Measurements from ENCODE around the gene LDB1. TPM values are rescaled to one million over a fixed set of nuclear protein-coding genes. Genes with fewer than 3 reads are reported as not detected.

LDB1 gene
- polyA plus RNA-seq, 1 donor: 62.4 TPM

- no peaks in the 10 kb centered on the region for H3K36me3 ChIP-seq (ENCODE audit: control insufficient read depth, insufficient read depth, low read length)
- H3K4me1 ChIP-seq (ENCODE audit: control insufficient read depth, insufficient read depth, low read length): no peaks in the 10 kb centered on the region
- no peak overlapping the region for H3K27ac ChIP-seq (ENCODE audit: low read length)
- no peak for DNase-seq
- no peak overlapping the region for H3K4me3 ChIP-seq (ENCODE audit: low read length)
- no peaks in the 10 kb centered on the region for H3K9me3 ChIP-seq (ENCODE audit: control insufficient read depth, low read depth, low read length)
- no CpG with 5 or more reads among the region's 3 CpGs for WGBS (ENCODE audit: insufficient coverage, low lambda C conversion rate)
- no peaks in the 10 kb centered on the region for H3K27me3 ChIP-seq (ENCODE audit: control insufficient read depth, insufficient read depth, low read length)
Measured at GRCh38 chr10:102083541-102083940, 36.6 kb downstream of the LDB1 start.

GRCh38 chr10:102072673-102073527, 47.3 kb downstream of the LDB1 start:
- peak; percentile 38 to 53 for DNase-seq
- Histone ChIP-seq H3K4me3 (ENCODE audit: low read length) (no peak overlapping the region), H3K4me1 (ENCODE audit: control insufficient read depth, insufficient read depth, low read length) (no peaks in the 10 kb centered on the region), H3K27ac (ENCODE audit: low read length) (no peak overlapping the region), H3K9me3 (ENCODE audit: control insufficient read depth, low read depth, low read length) (no peaks in the 10 kb centered on the region), H3K36me3 (ENCODE audit: control insufficient read depth, insufficient read depth, low read length) (peaks cover 14% of the 10 kb centered on the region), H3K27me3 (ENCODE audit: control insufficient read depth, insufficient read depth, low read length) (no peaks in the 10 kb centered on the region)
- no CpG with 5 or more reads among the region's 4 CpGs for WGBS (ENCODE audit: insufficient coverage, low lambda C conversion rate)

GRCh38 chr10:102069071-102069470, 51.1 kb downstream of the LDB1 start:
- Histone ChIP-seq H3K4me3 (ENCODE audit: low read length) (no peak overlapping the region), H3K27me3 (ENCODE audit: control insufficient read depth, insufficient read depth, low read length) (no peaks in the 10 kb centered on the region), H3K27ac (ENCODE audit: low read length) (no peak overlapping the region), H3K4me1 (ENCODE audit: control insufficient read depth, insufficient read depth, low read length) (peaks cover 18% of the 10 kb centered on the region), H3K36me3 (ENCODE audit: control insufficient read depth, insufficient read depth, low read length) (peaks cover 24% of the 10 kb centered on the region), H3K9me3 (ENCODE audit: control insufficient read depth, low read depth, low read length) (no peaks in the 10 kb centered on the region)
- DNase-seq: no peak

GRCh38 chr10:102068216-102068615, 52.0 kb downstream of the LDB1 start:
- Histone ChIP-seq H3K27me3 (ENCODE audit: control insufficient read depth, insufficient read depth, low read length) (no peaks in the 10 kb centered on the region), H3K27ac (ENCODE audit: low read length) (no peak overlapping the region), H3K4me1 (ENCODE audit: control insufficient read depth, insufficient read depth, low read length) (peaks cover 18% of the 10 kb centered on the region), H3K36me3 (ENCODE audit: control insufficient read depth, insufficient read depth, low read length) (peaks cover 24% of the 10 kb centered on the region), H3K4me3 (ENCODE audit: low read length) (no peak overlapping the region), H3K9me3 (ENCODE audit: control insufficient read depth, low read depth, low read length) (no peaks in the 10 kb centered on the region)
- no CpG with 5 or more reads among the region's 1 CpG for WGBS (ENCODE audit: insufficient coverage, low lambda C conversion rate)
- no peak for DNase-seq

- no peak overlapping the region for H3K4me3 ChIP-seq (ENCODE audit: low read length)
- peaks cover 18% of the 10 kb centered on the region for H3K4me1 ChIP-seq (ENCODE audit: control insufficient read depth, insufficient read depth, low read length)
- H3K9me3 ChIP-seq (ENCODE audit: control insufficient read depth, low read depth, low read length): no peaks in the 10 kb centered on the region
- H3K27me3 ChIP-seq (ENCODE audit: control insufficient read depth, insufficient read depth, low read length): no peaks in the 10 kb centered on the region
- peaks cover 24% of the 10 kb centered on the region for H3K36me3 ChIP-seq (ENCODE audit: control insufficient read depth, insufficient read depth, low read length)
- no peak for DNase-seq
- no peak overlapping the region for H3K27ac ChIP-seq (ENCODE audit: low read length)
- no CpG with 5 or more reads among the region's 18 CpGs for WGBS (ENCODE audit: insufficient coverage, low lambda C conversion rate)
Measured at GRCh38 chr10:102067091-102067916, 52.9 kb downstream of the LDB1 start.

GRCh38 chr10:102066399-102067088, 53.6 kb downstream of the LDB1 start:
- no CpG with 5 or more reads among the region's 16 CpGs for WGBS (ENCODE audit: insufficient coverage, low lambda C conversion rate)
- Histone ChIP-seq H3K27ac (ENCODE audit: low read length) (peak overlapping the region; percentile 51), H3K9me3 (ENCODE audit: control insufficient read depth, low read depth, low read length) (no peaks in the 10 kb centered on the region)

GRCh38 chr10:102065561-102066398, 54.4 kb downstream of the LDB1 start:
- no peak for DNase-seq
- H3K27me3 ChIP-seq (ENCODE audit: control insufficient read depth, insufficient read depth, low read length): no peaks in the 10 kb centered on the region
- H3K36me3 ChIP-seq (ENCODE audit: control insufficient read depth, insufficient read depth, low read length): peaks cover 24% of the 10 kb centered on the region
- H3K4me3 ChIP-seq (ENCODE audit: low read length): peak overlapping the region; percentile 67
- no peaks in the 10 kb centered on the region for H3K9me3 ChIP-seq (ENCODE audit: control insufficient read depth, low read depth, low read length)
- peak overlapping the region; percentile 75 for H3K27ac ChIP-seq (ENCODE audit: low read length)
- peaks cover 18% of the 10 kb centered on the region for H3K4me1 ChIP-seq (ENCODE audit: control insufficient read depth, insufficient read depth, low read length)
- WGBS (ENCODE audit: insufficient coverage, low lambda C conversion rate): no CpG with 5 or more reads among the region's 63 CpGs

More at GRCh38 chr10:102066399-102067088, 53.6 kb downstream of the LDB1 start:
- Histone ChIP-seq H3K36me3 (ENCODE audit: control insufficient read depth, insufficient read depth, low read length) (peaks cover 24% of the 10 kb centered on the region), H3K4me1 (ENCODE audit: control insufficient read depth, insufficient read depth, low read length) (peaks cover 18% of the 10 kb centered on the region), H3K4me3 (ENCODE audit: low read length) (peak overlapping the region; percentile 67), H3K27me3 (ENCODE audit: control insufficient read depth, insufficient read depth, low read length) (no peaks in the 10 kb centered on the region)
- DNase-seq: no peak

- Histone ChIP-seq H3K4me3 (ENCODE audit: low read length) (peak within 1 kb of the TSS; percentile 67), H3K36me3 (ENCODE audit: control insufficient read depth, insufficient read depth, low read length) (peaks cover 22% of the 10 kb centered on the region), H3K27ac (ENCODE audit: low read length) (peak within 1 kb of the TSS; percentile 75), H3K27me3 (ENCODE audit: control insufficient read depth, insufficient read depth, low read length) (no peaks in the 10 kb centered on the region), H3K4me1 (ENCODE audit: control insufficient read depth, insufficient read depth, low read length) (peaks cover 18% of the 10 kb centered on the region), H3K9me3 (ENCODE audit: control insufficient read depth, low read depth, low read length) (no peaks in the 10 kb centered on the region)
- peak; percentile 92 to 97 for DNase-seq
- no CpG with 5 or more reads among the region's 61 CpGs for WGBS (ENCODE audit: insufficient coverage, low lambda C conversion rate)
Measured at GRCh38 chr10:102064868-102065560, 55.2 kb downstream of the LDB1 start, which contains the start of gene HPS6. HPS6 (plus strand) TSS chr10:102065349; CDS start chr10:102065475, 126 bp downstream.

GRCh38 chr10:102064503-102064867, 55.7 kb downstream of the LDB1 start:
- Histone ChIP-seq H3K27me3 (ENCODE audit: control insufficient read depth, insufficient read depth, low read length) (no peaks in the 10 kb centered on the region), H3K4me3 (ENCODE audit: low read length) (peak overlapping the region; percentile 67), H3K9me3 (ENCODE audit: control insufficient read depth, low read depth, low read length) (no peaks in the 10 kb centered on the region), H3K27ac (ENCODE audit: low read length) (peak overlapping the region; percentile 69), H3K4me1 (ENCODE audit: control insufficient read depth, insufficient read depth, low read length) (peaks cover 18% of the 10 kb centered on the region), H3K36me3 (ENCODE audit: control insufficient read depth, insufficient read depth, low read length) (peaks cover 21% of the 10 kb centered on the region)
- WGBS (ENCODE audit: insufficient coverage, low lambda C conversion rate): no CpG with 5 or more reads among the region's 2 CpGs
- DNase-seq: no peak

Measured in large intestine (tissue), 3 donors.